ENCODE measurements around the gene APOB. TPM values are rescaled to one million over a fixed set of nuclear protein-coding genes. Genes with fewer than 3 reads are reported as not detected.

Gene APOB
- total and polyA plus RNA-seq, 10 of the 15 experiments (the other 5 are each of a cell fraction or from before 2014, with no cell fraction given) = 1.4 TPM; not detected in 9

- Histone ChIP-seq H3K27ac (ENCODE audit: control insufficient read depth, insufficient read depth) (no peak overlapping the region), H3K36me3 (ENCODE audit: control insufficient read depth in 2 of 2, insufficient read depth in 2 of 2, low read length in 1 of 2) (no peaks in the 10 kb centered on the region), H2AFZ (ENCODE audit: control insufficient read depth, low read depth, low read length) (no peak overlapping the region), H3K9me3 (replicated peaks; ENCODE audit: control insufficient read depth, insufficient read depth, low read length) (no peaks in the 10 kb centered on the region), H3K27me3 (replicated peaks in 1 of 2; ENCODE audit: control insufficient read depth in 2 of 2, insufficient read depth in 2 of 2, low read length in 1 of 2) (no peaks in the 10 kb centered on the region), H3K9ac (ENCODE audit: control insufficient read depth, insufficient read depth, low read length) (no peak overlapping the region), H3K4me3 (no peak overlapping the region), H3K79me2 (ENCODE audit: control insufficient read depth, insufficient read depth, low read length) (no peaks in the 10 kb centered on the region), H4K20me1 (ENCODE audit: control insufficient read depth, insufficient read depth) (no peaks in the 10 kb centered on the region), H3K4me1 (ENCODE audit: control insufficient read depth, insufficient read depth, low read length) (no peaks in the 10 kb centered on the region), H3K4me2 (ENCODE audit: control insufficient read depth, insufficient read depth) (no peak overlapping the region)
- 39% methylated on average over 2 of the region's 2 CpGs for WGBS (ENCODE audit: insufficient coverage, insufficient replicate concordance, low lambda C conversion rate, missing lambda C conversion rate)
- intact Hi-C loops (cut with micrococcal nuclease; ENCODE audit: unreplicated experiment) = no loop called here
- ChIA-PET POLR2A (no interaction called here), SMC1A (ENCODE audit: uncharacterized antibody, unreplicated experiment) (interaction anchor here (1.0 to 1.5 kb wide), 4 partner anchors 9 to 87 kb away, joined by 3 to 5 read pairs (median 4); no protein-coding TSS in a partner anchor), RAD21 (ENCODE audit: unreplicated experiment) (interaction anchor here (1.2 kb wide), 1 partner anchor 283 kb away, joined by 3 read pairs; no protein-coding TSS in a partner anchor), CTCF (interaction anchor here (0.7 to 2.1 kb wide), 4 partner anchors 9 to 382 kb away, joined by 3 to 9 read pairs (median 4); no protein-coding TSS in a partner anchor)
- no peak for DNase-seq (ENCODE audit: low read depth, low spot score)
- FAIRE-seq = no peak
- in situ Hi-C loops (cut with MboI) = loop anchor here (5.0 kb wide), 1 partner anchor 49 kb away; no protein-coding TSS in a partner anchor
- BruUV-seq (replicated peaks) = no TSS peak
- TF ChIP-seq NFYA (IDR thresholded peaks at IDR 0.05; ENCODE audit: borderline replicate concordance, low read depth, low read length) (no peak), RFX5 (IDR thresholded peaks at IDR 0.05; ENCODE audit: low read depth, low read length) (no peak), CEBPB (IDR thresholded peaks at IDR 0.05; ENCODE audit: borderline replicate concordance in 1 of 2, low read depth in 2 of 2, low read length in 2 of 2) (no peak), CHD2 (IDR thresholded peaks at IDR 0.05; ENCODE audit: borderline replicate concordance, low read depth, low read length) (no peak), RUNX3 (IDR thresholded peaks at IDR 0.05; ENCODE audit: low read length) (no peak), EZH2 (IDR thresholded peaks at IDR 0.05; ENCODE audit: borderline replicate concordance, control insufficient read depth, low read depth, low read length) (no peak), SMC3 (IDR thresholded peaks at IDR 0.05; ENCODE audit: borderline replicate concordance, low read length) (no peak), HDAC6 (IDR thresholded peaks at IDR 0.05; ENCODE audit: unreplicated experiment) (no peak), ZNF384 (IDR thresholded peaks at IDR 0.05; ENCODE audit: borderline replicate concordance, low read depth, low read length) (no peak), RELA (IDR thresholded peaks at IDR 0.05; ENCODE audit: borderline replicate concordance, partially characterized antibody) (no peak), TCF12 (IDR thresholded peaks at IDR 0.05; ENCODE audit: low read depth, low read length) (no peak), SREBF2 (IDR thresholded peaks at IDR 0.05; ENCODE audit: low read length) (no peak), FOXK2 (IDR thresholded peaks at IDR 0.05) (no peak), SMAD1 (IDR thresholded peaks at IDR 0.05; ENCODE audit: low read depth, partially characterized antibody) (no peak), E2F8 (IDR thresholded peaks at IDR 0.05; ENCODE audit: low read depth, partially characterized antibody) (no peak), SUZ12 (IDR thresholded peaks at IDR 0.05; ENCODE audit: unreplicated experiment) (no peak)
- TF ChIP-seq, protein P1, sequence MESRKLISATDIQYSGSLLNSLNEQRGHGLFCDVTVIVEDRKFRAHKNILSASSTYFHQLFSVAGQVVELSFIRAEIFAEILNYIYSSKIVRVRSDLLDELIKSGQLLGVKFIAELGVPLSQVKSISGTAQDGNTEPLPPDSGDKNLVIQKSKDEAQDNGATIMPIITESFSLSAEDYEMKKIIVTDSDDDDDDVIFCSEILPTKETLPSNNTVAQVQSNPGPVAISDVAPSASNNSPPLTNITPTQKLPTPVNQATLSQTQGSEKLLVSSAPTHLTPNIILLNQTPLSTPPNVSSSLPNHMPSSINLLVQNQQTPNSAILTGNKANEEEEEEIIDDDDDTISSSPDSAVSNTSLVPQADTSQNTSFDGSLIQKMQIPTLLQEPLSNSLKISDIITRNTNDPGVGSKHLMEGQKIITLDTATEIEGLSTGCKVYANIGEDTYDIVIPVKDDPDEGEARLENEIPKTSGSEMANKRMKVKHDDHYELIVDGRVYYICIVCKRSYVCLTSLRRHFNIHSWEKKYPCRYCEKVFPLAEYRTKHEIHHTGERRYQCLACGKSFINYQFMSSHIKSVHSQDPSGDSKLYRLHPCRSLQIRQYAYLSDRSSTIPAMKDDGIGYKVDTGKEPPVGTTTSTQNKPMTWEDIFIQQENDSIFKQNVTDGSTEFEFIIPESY (IDR thresholded peaks at IDR 0.05) = no peak
- TF ChIP-seq, protein P2, sequence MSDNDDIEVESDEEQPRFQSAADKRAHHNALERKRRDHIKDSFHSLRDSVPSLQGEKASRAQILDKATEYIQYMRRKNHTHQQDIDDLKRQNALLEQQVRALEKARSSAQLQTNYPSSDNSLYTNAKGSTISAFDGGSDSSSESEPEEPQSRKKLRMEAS (IDR thresholded peaks at IDR 0.05; ENCODE audit: low read depth, low read length) = no peak
- ATAC-seq = no peak
Measured at GRCh38 chr2:21033237-21034155, 10.4 kb downstream of the APOB start.
